ENCODE results near the gene CHRDL2. TPM values are rescaled to one million over a fixed set of nuclear protein-coding genes. Genes with fewer than 3 reads are reported as not detected.
A peak's percentile ranks its signal among the peaks of the same experiment; 100 is the strongest.

Gene CHRDL2
- total and polyA plus RNA-seq, 2 of the 4 experiments (the other 2 are of a cell fraction): 0.80 TPM; not detected in 1

DNA sequence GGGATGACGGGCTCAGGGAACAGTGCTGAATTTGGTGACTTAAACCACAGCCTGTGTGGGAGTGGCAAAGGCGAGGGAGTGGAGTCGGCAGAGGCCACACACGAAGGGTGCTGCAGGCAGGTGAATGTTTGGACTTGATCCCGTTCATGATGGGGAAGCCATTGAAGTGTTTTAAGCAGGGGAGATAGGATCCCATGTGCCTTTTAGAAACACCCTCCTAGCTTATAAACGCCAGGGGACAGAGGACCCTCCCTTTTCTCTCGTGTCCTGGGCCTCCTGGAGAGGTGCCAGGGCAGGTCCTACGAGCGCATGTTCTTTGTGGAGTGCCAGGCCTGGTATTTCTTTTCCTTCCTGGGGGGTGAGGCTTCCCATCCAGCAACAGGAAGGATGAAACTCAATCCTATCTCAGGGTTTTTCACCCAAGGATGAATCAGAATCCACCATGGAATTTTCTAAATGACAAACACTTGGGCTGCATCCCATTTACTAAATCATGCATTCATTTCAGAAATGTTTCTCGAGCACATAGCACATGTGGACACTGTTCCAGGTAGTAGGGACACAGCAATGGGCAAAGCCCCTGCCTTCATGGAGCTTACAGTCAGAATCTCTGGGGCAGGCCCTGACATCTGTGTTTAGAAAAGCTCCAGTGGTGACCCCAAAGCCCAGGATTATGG is 59.6 kb downstream of the CHRDL2 start:
- H3K23ac ChIP-seq (ENCODE audit: low read depth, low read length): peak overlapping the region; percentile 87; the same call in 1 of the 2 replicates
- no peaks in the 10 kb centered on the region; a peak in 1 of 4 replicates for H3K79me1 ChIP-seq (ENCODE audit: low read depth in 1 of 2, low read length in 2 of 2)
- peaks cover 2% of the 10 kb centered on the region; the same call in 1 of the 2 replicates for H3K9me3 ChIP-seq (ENCODE audit: control insufficient read depth, insufficient read depth, low read length)
- peak overlapping the region; percentile 82 to 94 for H4K8ac ChIP-seq (ENCODE audit: low read depth in 2 of 2, low read length in 2 of 2)
- peak overlapping the region; percentile 99 for H2BK15ac ChIP-seq (ENCODE audit: low read depth, low read length)
- no TSS peak for BruUV-seq (replicated peaks)
- H3K4me3 ChIP-seq (ENCODE audit: insufficient read depth, low read depth, low read length): no peak overlapping the region
- 58% methylated on average over 4 of the region's 10 CpGs; no CpG with 5 or more reads in 1 of the 2 experiments for WGBS, 2 experiments (ENCODE audit: extremely low coverage in 2 of 2, insufficient read length in 1 of 2)
- H3K14ac ChIP-seq (replicated peaks; ENCODE audit: low read depth, low read length): peak overlapping the region; percentile 90
- peak overlapping the region; percentile 92 for H3K4ac ChIP-seq (ENCODE audit: low read depth, low read length)
- no peak overlapping the region for H3K4me2 ChIP-seq (ENCODE audit: low read depth, low read length)
- peaks cover 15% of the 10 kb centered on the region for H3K9me1 ChIP-seq (ENCODE audit: insufficient read depth, low read length)
- dilution Hi-C loops (cut with HindIII; ENCODE audit: low sequenced_read_pairs, unreplicated experiment): no loop called here
- peak overlapping the region; percentile 88 for H2AK9ac ChIP-seq (replicated peaks; ENCODE audit: low read depth, low read length, poor library complexity)
- in situ Hi-C loops (cut with MboI; ENCODE audit: low sequenced_read_pairs): no loop called here
- ChIA-PET CTCF (interaction anchor here (0.6 kb wide), 1 partner anchor 33 kb away, joined by 4 read pairs; no protein-coding TSS in a partner anchor), POLR2A (ENCODE audit: unreplicated experiment) (no interaction called here)
- intact Hi-C loops (cut with micrococcal nuclease): no loop called here
- H3K27ac ChIP-seq (ENCODE audit: insufficient read depth, low read length): peak overlapping the region; percentile 89
- no peak overlapping the region for H3K56ac ChIP-seq (ENCODE audit: extremely low read depth, insufficient read depth, low read length)
- H2AFZ ChIP-seq (replicated peaks; ENCODE audit: low read length, poor library complexity): peak overlapping the region; percentile 77
- TF ChIP-seq RCOR1 (IDR thresholded peaks at IDR 0.05; ENCODE audit: insufficient replicate concordance, low read length) (peak; percentile 11), MAZ (IDR thresholded peaks at IDR 0.05; ENCODE audit: borderline replicate concordance, low read depth, low read length) (no peak), POLR2A (IDR thresholded peaks at IDR 0.05; ENCODE audit: low read depth, low read length) (no peak), NFE2L2 (IDR thresholded peaks at IDR 0.05; ENCODE audit: low read depth, low read length) (no peak), CEBPB (IDR thresholded peaks at IDR 0.05; ENCODE audit: low read depth, low read length) (no peak), CTCF (conservative IDR thresholded peaks at IDR 0.05; ENCODE audit: low read depth, low read length) (no peak), FOS (IDR thresholded peaks at IDR 0.05; ENCODE audit: low read depth, low read length) (peak; percentile 24; the same call in 1 of the 2 replicates), RFX5 (IDR thresholded peaks at IDR 0.05; ENCODE audit: low read depth, low read length) (no peak)
- TF ChIP-seq, protein P1, sequence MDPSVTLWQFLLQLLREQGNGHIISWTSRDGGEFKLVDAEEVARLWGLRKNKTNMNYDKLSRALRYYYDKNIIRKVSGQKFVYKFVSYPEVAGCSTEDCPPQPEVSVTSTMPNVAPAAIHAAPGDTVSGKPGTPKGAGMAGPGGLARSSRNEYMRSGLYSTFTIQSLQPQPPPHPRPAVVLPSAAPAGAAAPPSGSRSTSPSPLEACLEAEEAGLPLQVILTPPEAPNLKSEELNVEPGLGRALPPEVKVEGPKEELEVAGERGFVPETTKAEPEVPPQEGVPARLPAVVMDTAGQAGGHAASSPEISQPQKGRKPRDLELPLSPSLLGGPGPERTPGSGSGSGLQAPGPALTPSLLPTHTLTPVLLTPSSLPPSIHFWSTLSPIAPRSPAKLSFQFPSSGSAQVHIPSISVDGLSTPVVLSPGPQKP (IDR thresholded peaks at IDR 0.05; ENCODE audit: borderline replicate concordance, low read depth, low read length): no peak
- TF ChIP-seq, protein P2, sequence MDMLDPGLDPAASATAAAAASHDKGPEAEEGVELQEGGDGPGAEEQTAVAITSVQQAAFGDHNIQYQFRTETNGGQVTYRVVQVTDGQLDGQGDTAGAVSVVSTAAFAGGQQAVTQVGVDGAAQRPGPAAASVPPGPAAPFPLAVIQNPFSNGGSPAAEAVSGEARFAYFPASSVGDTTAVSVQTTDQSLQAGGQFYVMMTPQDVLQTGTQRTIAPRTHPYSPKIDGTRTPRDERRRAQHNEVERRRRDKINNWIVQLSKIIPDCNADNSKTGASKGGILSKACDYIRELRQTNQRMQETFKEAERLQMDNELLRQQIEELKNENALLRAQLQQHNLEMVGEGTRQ (IDR thresholded peaks at IDR 0.05; ENCODE audit: low read depth, low read length): 0 out of 2 replicates have a peak, but pooled peaks have one; percentile 25
- H3K4me1 ChIP-seq (ENCODE audit: control insufficient read depth, insufficient read depth, low read length): peaks cover 22% of the 10 kb centered on the region
- peak overlapping the region; percentile 99 for H4K5ac ChIP-seq (ENCODE audit: low read depth, low read length)
- peak overlapping the region; percentile 98 for H4K91ac ChIP-seq (ENCODE audit: insufficient read depth, low read depth, low read length)
- DNase-seq (peak; percentile 86), ATAC-seq (ENCODE audit: low read depth) (no peak)
- peak overlapping the region; percentile 100 for H2AK5ac ChIP-seq (ENCODE audit: low read depth, low read length)
- peak overlapping the region; percentile 98 for H2BK5ac ChIP-seq (ENCODE audit: low read depth, low read length, poor library complexity, severe bottlenecking)
- H2BK20ac ChIP-seq (ENCODE audit: low read depth, low read length): peak overlapping the region; percentile 97
- no peaks in the 10 kb centered on the region for H3K27me3 ChIP-seq (ENCODE audit: control insufficient read depth, insufficient read depth, low read length)
- H3K9ac ChIP-seq (ENCODE audit: low read depth, low read length): no peak overlapping the region
- peak overlapping the region; percentile 94 for H2BK120ac ChIP-seq (ENCODE audit: low read depth, low read length)
- no peaks in the 10 kb centered on the region for H3K36me3 ChIP-seq (ENCODE audit: control insufficient read depth, insufficient read depth, low read length)
- no peaks in the 10 kb centered on the region for H4K20me1 ChIP-seq (ENCODE audit: insufficient read depth, low read length)
- peak overlapping the region; percentile 74 for H3K18ac ChIP-seq (ENCODE audit: low read depth, low read length)
